NCI-H524 treated with DMSO at 0.1 percent for 48 hours (cell line): ENCODE data around the gene PLCXD1.
"Not testable (repeated sequence)": the region's sequence is repeated elsewhere in the genome, so short reads cannot be mapped to it uniquely, and the experiment has no call there.

Experiments used
- DNase-seq: peaks from one replicate; lab custom pipeline; 2025; lab: John Stamatoyannopoulos, UW

Gene PLCXD1

GRCh38 chrX:317424-318067 is 36.4 kb downstream of the PLCXD1 start:
- no peak for DNase-seq

- no peak for DNase-seq
Measured at GRCh38 chrX:318068-318738, 37.0 kb downstream of the PLCXD1 start.

- DNase-seq, result no peak
Measured at GRCh38 chrX:318739-319578, 37.8 kb downstream of the PLCXD1 start, which contains the start of gene GTPBP6. GTPBP6 (minus strand) TSS chrX:318796; CDS start chrX:318787, 9 bp downstream.

- DNase-seq, result no peak
Measured at GRCh38 chrX:319579-320125, 38.5 kb downstream of the PLCXD1 start.

- no peak for DNase-seq
Measured at GRCh38 chrX:320126-320783, 39.1 kb downstream of the PLCXD1 start.

- DNase-seq, result no peak
Measured at GRCh38 chrX:323721-324628, 42.8 kb downstream of the PLCXD1 start.

- DNase-seq, result not testable (repeated sequence)
Measured at GRCh38 chrX:324664-325063, 43.5 kb downstream of the PLCXD1 start.

- no peak for DNase-seq
Measured at GRCh38 chrX:327660-328126, 46.5 kb downstream of the PLCXD1 start.

- no peak for DNase-seq
Measured at GRCh38 chrX:329291-329910, 48.2 kb downstream of the PLCXD1 start.

- not testable (repeated sequence) for DNase-seq
Measured at GRCh38 chrX:330141-330725, 49.1 kb downstream of the PLCXD1 start.

GRCh38 chrX:330726-331150 is 49.6 kb downstream of the PLCXD1 start:
- no peak for DNase-seq

- no peak for DNase-seq
Measured at GRCh38 chrX:331151-331824, 50.1 kb downstream of the PLCXD1 start.

GRCh38 chrX:331825-332495 is 50.8 kb downstream of the PLCXD1 start:
- no peak for DNase-seq

GRCh38 chrX:332496-332860 is 51.3 kb downstream of the PLCXD1 start:
- no peak for DNase-seq

- no peak for DNase-seq
Measured at GRCh38 chrX:332916-333610, 51.9 kb downstream of the PLCXD1 start.

- no peak for DNase-seq
Measured at GRCh38 chrX:333611-334311, 52.6 kb downstream of the PLCXD1 start.

GRCh38 chrX:334331-334891 is 53.2 kb downstream of the PLCXD1 start:
- no peak for DNase-seq
